ENCODE data around the gene OSBPL3. TPM values are rescaled to one million over a fixed set of nuclear protein-coding genes. Genes with fewer than 3 reads are reported as not detected.

The OSBPL3 gene
- total RNA-seq, 1 experiment from 2014 or later = 45.1 TPM

GRCh38 chr7:25005658-25006057 is 25.7 kb upstream of the OSBPL3 start:
- CTCF ChIA-PET = no interaction called here

GRCh38 chr7:25002786-25003185 is 22.8 kb upstream of the OSBPL3 start:
- ChIA-PET CTCF (no interaction called here), POLR2A (no interaction called here)
- no peaks in the 10 kb centered on the region for H3K27me3 ChIP-seq (replicated peaks; ENCODE audit: control insufficient read depth, insufficient read depth, low read length)
- no peak for TF ChIP-seq CTCF (IDR thresholded peaks at IDR 0.05; ENCODE audit: insufficient read depth in 1 of 2, low read depth in 1 of 2, low read length in 1 of 2, severe bottlenecking in 1 of 2, unreplicated experiment in 1 of 2)
- H3K4me3 Mint-ChIP-seq (ENCODE audit: unreplicated experiment) = no peak overlapping the region
- H3K4me3 ChIP-seq (ENCODE audit: low read depth, low read length) = no peak overlapping the region
- no peak for DNase-seq
- no TSS peak for BruUV-seq (replicated peaks)
- H3K27me3 Mint-ChIP-seq (ENCODE audit: insufficient read depth, unreplicated experiment) = no peaks in the 10 kb centered on the region
- H3K4me1 ChIP-seq = no peaks in the 10 kb centered on the region
- peaks cover 13% of the 10 kb centered on the region for H3K9me3 Mint-ChIP-seq (ENCODE audit: unreplicated experiment)
- H3K36me3 Mint-ChIP-seq (ENCODE audit: insufficient read depth, unreplicated experiment) = no peaks in the 10 kb centered on the region
- no peaks in the 10 kb centered on the region for H3K4me1 Mint-ChIP-seq (ENCODE audit: low read depth, unreplicated experiment)
- H3K27ac Mint-ChIP-seq (ENCODE audit: unreplicated experiment) = no peak overlapping the region
- H3K9me3 ChIP-seq = 0 out of 2 replicates have a peak, but pooled peaks cover 3% of the 10 kb centered on the region
- intact Hi-C loops (cut with micrococcal nuclease; ENCODE audit: unreplicated experiment) = no loop called here
- no peaks in the 10 kb centered on the region for H3K36me3 ChIP-seq (ENCODE audit: control insufficient read depth, insufficient read depth, low read length)

More at GRCh38 chr7:25005658-25006057, 25.7 kb upstream of the OSBPL3 start:
- H3K27me3 Mint-ChIP-seq (ENCODE audit: insufficient read depth, unreplicated experiment) = no peaks in the 10 kb centered on the region
- Histone ChIP-seq H3K27me3 (replicated peaks; ENCODE audit: control insufficient read depth, insufficient read depth, low read length) (no peaks in the 10 kb centered on the region), H3K4me3 (ENCODE audit: low read depth, low read length) (no peak overlapping the region), H3K4me1 (no peaks in the 10 kb centered on the region), H3K9me3 (0 out of 2 replicates have a peak, but pooled peaks cover 3% of the 10 kb centered on the region), H3K36me3 (ENCODE audit: control insufficient read depth, insufficient read depth, low read length) (no peaks in the 10 kb centered on the region)
- H3K27ac Mint-ChIP-seq (ENCODE audit: unreplicated experiment) = no peak overlapping the region
- H3K9me3 Mint-ChIP-seq (ENCODE audit: unreplicated experiment) = peaks cover 7% of the 10 kb centered on the region
- no peaks in the 10 kb centered on the region for H3K4me1 Mint-ChIP-seq (ENCODE audit: low read depth, unreplicated experiment)
- intact Hi-C loops (cut with micrococcal nuclease; ENCODE audit: unreplicated experiment) = no loop called here
- POLR2A ChIA-PET = interaction anchor here (0.6 kb wide), 1 partner anchor 20 kb away, joined by 7 read pairs; no protein-coding TSS in a partner anchor
- no TSS peak for BruUV-seq (replicated peaks)
- DNase-seq = no peak
- no peak overlapping the region for H3K4me3 Mint-ChIP-seq (ENCODE audit: unreplicated experiment)
- TF ChIP-seq CTCF (IDR thresholded peaks at IDR 0.05; ENCODE audit: insufficient read depth in 1 of 2, low read depth in 1 of 2, low read length in 1 of 2, severe bottlenecking in 1 of 2, unreplicated experiment in 1 of 2) = no peak
- no peaks in the 10 kb centered on the region for H3K36me3 Mint-ChIP-seq (ENCODE audit: insufficient read depth, unreplicated experiment)

DNA sequence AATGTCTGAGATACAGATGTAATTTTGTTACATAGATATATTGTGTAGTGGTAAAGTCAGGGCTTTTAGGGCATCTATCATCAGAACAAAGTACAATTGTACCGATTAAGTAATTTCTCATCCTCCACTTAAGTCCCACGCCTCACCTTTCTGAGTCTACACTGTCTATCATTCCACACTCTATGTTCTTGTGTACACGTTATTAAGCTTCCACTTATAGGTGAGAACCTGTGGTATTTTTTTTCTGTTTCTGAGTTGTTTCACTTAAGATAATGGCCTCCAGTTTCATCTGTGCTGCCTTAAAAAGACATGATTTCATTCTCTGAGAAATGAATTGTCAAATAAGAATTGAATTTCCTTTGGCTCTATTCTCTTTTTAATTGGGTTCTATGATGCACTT is 15.5 kb upstream of the OSBPL3 start:
- ChIA-PET CTCF (no interaction called here), POLR2A (no interaction called here)
- BruUV-seq (replicated peaks) = no TSS peak
- H3K4me1 Mint-ChIP-seq (ENCODE audit: low read depth, unreplicated experiment) = no peaks in the 10 kb centered on the region
- no peaks in the 10 kb centered on the region for H3K4me1 ChIP-seq
- H3K36me3 ChIP-seq (ENCODE audit: control insufficient read depth, insufficient read depth, low read length) = no peaks in the 10 kb centered on the region
- H3K36me3 Mint-ChIP-seq (ENCODE audit: insufficient read depth, unreplicated experiment) = no peaks in the 10 kb centered on the region
- no peak overlapping the region for H3K4me3 ChIP-seq (ENCODE audit: low read depth, low read length)
- TF ChIP-seq CTCF (IDR thresholded peaks at IDR 0.05; ENCODE audit: insufficient read depth in 1 of 2, low read depth in 1 of 2, low read length in 1 of 2, severe bottlenecking in 1 of 2, unreplicated experiment in 1 of 2) = no peak
- no peak overlapping the region for H3K4me3 Mint-ChIP-seq (ENCODE audit: unreplicated experiment)
- no peaks in the 10 kb centered on the region for H3K27me3 ChIP-seq (replicated peaks; ENCODE audit: control insufficient read depth, insufficient read depth, low read length)
- no peaks in the 10 kb centered on the region for H3K27me3 Mint-ChIP-seq (ENCODE audit: insufficient read depth, unreplicated experiment)
- H3K27ac Mint-ChIP-seq (ENCODE audit: unreplicated experiment) = no peak overlapping the region
- H3K9me3 Mint-ChIP-seq (ENCODE audit: unreplicated experiment) = peaks cover 4% of the 10 kb centered on the region
- intact Hi-C loops (cut with micrococcal nuclease; ENCODE audit: unreplicated experiment) = no loop called here
- no peak for DNase-seq
- H3K9me3 ChIP-seq = no peaks in the 10 kb centered on the region
